ENCODE data around the gene ELMO2.

- no peak for TF ChIP-seq CTCF (conservative IDR thresholded peaks at IDR 0.05; ENCODE audit: low read depth, low read length)
- no peak for TF ChIP-seq EZH2 (IDR thresholded peaks at IDR 0.05; ENCODE audit: borderline replicate concordance, low read depth, low read length, poor library complexity, severe bottlenecking)
Observed at GRCh38 chr20:46362921-46363867, 43.2 kb downstream of the ELMO2 start.

Data from A673 (cell line).